HG03469 (cell line): ENCODE results near the gene DNAJB13.

Experiments used
- ATAC-seq: cut with Tn5 transposase; IDR thresholded peaks from one replicate; pipeline ENCODE4 v1.9.1; 2021; ENCODE audit warnings: mild to moderate bottlenecking, moderate library complexity, moderate number of reproducible peaks; ENCODE audit not compliant: unreplicated experiment

The DNAJB13 gene

GRCh38 chr11:73998846-73999575 lies 48.2 kb downstream of the DNAJB13 start:
- ATAC-seq = no peak

- no peak for ATAC-seq
Measured at GRCh38 chr11:73999581-74000306, 48.9 kb downstream of the DNAJB13 start.

GRCh38 chr11:74000307-74001133 lies 49.7 kb downstream of the DNAJB13 start:
- ATAC-seq = no peak

DNA sequence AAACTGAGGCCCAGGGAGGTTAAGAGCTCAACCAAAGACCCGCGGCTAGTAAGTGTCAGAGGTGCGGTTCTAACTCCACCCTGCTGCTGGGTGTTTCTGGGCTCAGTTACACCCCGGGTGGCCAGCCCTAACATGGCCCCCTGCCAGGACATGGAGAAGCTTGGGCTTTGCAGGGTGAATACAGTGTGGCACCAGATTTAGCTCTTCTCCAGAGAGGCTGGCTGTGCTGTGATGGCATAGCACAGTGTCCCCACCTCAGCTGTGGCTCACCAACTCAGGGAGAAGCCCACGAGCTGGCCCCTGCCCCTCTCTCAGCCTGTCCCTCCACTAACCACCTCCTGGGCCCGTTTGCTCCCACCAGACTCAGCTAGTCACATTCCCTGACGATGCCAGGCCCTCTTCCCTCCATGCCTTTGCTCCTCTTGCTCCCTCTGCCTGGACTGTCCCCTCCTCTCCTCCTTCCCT lies 51.0 kb downstream of the DNAJB13 start:
- ATAC-seq = no peak

- no peak for ATAC-seq
Measured at GRCh38 chr11:74002832-74003231, 52.0 kb downstream of the DNAJB13 start.

DNA sequence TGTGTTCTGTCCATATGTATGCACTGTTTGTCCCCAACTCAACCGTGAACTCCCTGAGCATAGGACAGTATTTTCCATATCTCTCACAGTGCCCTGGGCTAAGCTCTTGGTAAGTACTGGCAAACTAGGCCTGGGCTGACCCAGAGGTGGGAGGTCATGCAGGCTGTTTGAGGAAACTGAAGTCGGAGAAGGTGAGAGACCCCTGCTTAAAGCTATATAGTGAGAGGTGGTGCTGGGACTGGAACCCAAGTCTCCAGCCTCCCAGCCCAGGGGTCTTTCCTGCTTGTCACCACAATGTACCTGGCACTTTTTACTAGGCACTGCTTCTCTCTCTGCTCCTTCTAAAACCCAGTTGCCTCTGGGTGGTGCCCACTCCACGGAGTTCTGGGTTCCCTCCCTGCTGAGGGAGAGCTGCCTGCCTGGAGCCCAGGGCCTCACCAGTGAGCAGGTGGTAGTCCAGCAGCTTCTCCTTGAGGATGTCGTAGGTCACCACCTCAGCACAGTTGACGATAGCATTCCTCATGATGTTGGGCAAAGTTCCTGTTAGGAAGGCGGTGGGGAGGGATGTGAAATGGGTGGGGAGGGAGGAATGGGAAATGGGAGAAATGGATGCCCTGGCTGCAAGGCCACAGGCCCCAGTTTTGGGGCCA lies 53.3 kb downstream of the DNAJB13 start:
- no peak for ATAC-seq

DNA sequence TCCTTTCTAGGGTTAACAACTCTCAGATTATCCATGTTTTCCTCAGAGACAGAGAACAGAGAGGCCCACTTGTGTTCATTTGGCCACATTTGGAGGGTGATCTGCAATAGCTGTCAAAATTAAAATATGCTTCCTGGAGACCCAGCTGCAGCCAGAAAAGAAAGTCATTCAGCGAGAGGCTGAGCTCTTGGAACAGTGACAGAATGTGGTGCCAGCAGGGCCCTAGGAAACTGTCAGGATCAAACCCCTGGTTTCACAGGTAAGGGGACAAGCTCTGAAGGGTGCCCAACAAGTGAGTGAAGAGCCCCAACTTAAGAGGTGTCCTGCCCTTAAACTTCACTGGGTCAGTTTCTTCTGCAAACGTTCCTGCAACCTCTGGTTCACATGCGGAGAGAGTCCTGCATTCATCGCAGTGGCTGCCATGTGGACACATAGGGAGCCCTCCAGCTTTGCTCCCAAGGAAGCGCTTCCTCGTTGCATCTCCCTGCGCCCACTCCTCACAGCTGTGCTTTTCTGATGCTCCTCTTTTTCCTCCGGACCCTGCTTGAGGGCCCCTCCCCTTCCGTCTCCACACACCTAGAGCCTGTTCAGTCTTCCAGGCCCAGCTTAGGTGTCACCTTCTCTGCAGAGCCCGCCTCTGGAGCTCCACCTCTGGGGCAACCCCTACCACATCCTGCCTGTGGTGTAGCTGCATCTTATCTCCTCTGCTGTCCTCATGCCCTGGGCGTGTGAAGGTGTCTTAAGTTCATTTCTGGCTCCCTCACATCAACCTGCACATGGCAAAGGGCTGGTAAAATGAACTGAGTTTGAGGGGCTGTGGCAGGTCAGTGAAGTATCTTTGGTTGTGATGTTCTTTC lies 54.2 kb downstream of the DNAJB13 start:
- no peak for ATAC-seq

DNA sequence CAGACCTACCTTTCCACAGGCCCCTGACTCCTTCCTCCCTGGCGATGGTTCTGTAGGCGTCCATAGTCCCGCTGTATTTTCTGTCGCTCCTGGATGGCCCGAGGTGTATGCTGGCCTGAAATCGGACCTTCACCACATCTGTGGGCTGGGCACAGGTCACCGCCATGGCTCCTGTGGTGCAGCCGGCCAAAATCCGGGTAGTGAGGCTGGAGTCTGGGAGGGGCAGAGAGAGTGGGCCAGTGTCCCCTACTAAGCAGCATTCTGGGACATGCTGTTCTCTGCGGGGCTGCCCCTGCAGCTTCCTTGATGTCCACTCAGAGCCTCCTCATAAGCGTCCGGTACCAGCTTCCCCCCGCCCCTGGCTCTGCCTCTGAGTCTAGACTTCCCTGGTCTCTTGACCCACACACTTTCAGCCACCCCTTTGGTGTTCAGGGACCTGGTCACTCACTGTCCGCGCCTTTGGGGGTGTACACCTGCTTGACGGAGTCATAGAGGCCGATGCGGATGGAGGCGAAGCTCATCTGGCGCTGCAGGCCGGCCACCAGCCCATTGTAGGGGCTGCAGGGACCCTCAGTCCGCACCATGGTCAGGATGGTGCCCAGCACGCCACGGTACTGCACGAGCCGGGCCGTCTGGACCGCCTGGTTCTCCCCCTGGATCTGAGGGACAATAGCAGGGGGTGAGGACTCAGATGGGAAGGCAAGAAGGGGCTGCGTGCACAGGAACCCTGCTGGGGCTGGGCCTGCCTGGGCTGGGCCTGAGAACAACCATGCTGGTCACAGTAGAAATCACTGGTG lies 55.1 kb downstream of the DNAJB13 start:
- no peak for ATAC-seq

DNA sequence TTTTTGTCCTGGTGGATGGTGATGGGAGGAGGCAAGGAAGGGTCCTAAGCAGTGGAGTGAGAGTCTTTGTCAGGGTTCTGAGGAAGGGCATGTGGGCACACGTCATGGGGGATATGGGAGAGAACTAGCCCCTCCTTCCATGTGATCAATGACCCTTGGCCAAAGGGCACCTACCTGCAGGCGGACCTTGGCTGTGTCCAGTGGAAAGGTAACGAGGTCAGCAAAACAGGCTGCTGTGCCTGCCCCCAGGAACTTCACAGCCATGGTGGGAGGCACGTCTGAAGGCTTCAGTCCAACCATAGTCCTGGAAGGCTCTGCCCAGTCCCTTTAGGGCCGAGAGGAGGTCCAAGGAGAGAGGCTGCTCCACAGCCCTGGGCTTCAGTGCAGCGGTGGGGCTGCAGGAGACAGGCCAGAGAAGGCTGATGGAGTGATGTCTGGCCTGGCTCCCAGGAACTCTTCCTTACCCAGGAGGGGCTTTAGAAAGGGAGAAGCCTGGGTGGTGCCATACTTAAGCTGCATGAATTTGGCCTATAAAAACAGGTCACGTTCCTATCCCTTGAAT lies 56.0 kb downstream of the DNAJB13 start:
- no peak for ATAC-seq

DNA sequence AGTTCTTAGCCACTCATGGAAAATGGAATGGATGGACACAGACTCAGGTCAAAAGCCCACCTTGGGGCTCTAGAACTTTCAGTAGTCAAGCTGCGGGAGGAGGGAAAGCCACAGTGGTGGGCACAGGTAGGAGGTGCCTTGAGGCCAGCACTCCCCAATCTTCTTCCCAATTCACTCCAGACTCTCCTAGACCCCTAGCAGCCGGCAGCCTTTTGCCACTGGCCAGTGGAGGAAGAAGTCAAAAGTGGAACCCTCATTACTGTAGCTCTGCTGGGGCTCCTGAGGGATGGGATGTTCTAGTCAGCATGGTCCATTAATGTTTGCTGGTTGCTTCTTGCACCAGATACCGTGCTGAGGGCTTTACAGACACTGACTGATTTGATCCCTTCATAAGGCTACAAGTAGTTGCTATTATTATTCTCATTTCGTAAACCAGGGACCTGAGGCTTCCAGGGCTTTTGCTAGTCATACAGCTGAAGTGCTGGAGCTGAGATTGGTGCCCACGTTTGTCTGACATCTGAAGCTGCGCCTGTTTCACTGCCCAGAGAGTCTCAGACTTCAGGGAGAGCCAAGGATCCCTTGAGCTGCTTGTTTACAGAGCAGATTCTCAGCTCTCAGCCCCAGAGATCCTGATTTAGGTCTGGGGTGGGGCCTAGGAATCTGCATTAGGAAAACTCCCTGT lies 57.0 kb downstream of the DNAJB13 start:
- no peak for ATAC-seq

- no peak for ATAC-seq
Measured at GRCh38 chr11:74008373-74009229, 57.8 kb downstream of the DNAJB13 start, which contains the start of gene UCP3. TSS of gene UCP3 (minus strand) at chr11:74009085. CDS start at chr11:74007042, 2,043 bp downstream.

DNA sequence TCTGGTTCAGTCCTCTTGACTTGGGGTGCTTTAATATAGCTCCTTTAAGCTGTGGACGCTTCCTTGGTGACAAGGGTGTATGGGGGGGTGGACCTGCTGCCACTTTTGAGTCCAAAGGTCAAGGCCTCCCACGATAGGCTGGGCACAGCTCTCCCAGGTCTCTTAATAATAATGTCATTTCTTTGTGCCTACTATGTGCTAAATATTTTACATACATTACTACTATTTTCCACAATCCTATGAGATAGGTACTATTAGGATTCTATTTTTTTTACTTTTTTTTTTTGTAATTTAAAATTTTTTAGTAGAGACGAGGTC lies 58.4 kb downstream of the DNAJB13 start:
- no peak for ATAC-seq

- no peak for ATAC-seq
Measured at GRCh38 chr11:74009675-74010305, 59.0 kb downstream of the DNAJB13 start.

GRCh38 chr11:74010306-74011300 lies 59.8 kb downstream of the DNAJB13 start:
- ATAC-seq = no peak

GRCh38 chr11:74011360-74012073 lies 60.7 kb downstream of the DNAJB13 start:
- ATAC-seq = no peak
